Activated CD4-positive, alpha-beta T cell treated with anti-CD3 and anti-CD28 coated beads for 1 hour (primary cell): ENCODE data around the gene TSPY1.
"Not testable (repeated sequence)": the region's sequence is repeated elsewhere in the genome, so short reads cannot be mapped to it uniquely, and the experiment has no call there.

ENCODE experiments used
- DNase-seq: peaks from one replicate; pipeline ENCODE4 v3.0.0-alpha.2; 2020

Gene TSPY1, protein sequence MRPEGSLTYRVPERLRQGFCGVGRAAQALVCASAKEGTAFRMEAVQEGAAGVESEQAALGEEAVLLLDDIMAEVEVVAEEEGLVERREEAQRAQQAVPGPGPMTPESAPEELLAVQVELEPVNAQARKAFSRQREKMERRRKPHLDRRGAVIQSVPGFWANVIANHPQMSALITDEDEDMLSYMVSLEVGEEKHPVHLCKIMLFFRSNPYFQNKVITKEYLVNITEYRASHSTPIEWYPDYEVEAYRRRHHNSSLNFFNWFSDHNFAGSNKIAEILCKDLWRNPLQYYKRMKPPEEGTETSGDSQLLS

DNA sequence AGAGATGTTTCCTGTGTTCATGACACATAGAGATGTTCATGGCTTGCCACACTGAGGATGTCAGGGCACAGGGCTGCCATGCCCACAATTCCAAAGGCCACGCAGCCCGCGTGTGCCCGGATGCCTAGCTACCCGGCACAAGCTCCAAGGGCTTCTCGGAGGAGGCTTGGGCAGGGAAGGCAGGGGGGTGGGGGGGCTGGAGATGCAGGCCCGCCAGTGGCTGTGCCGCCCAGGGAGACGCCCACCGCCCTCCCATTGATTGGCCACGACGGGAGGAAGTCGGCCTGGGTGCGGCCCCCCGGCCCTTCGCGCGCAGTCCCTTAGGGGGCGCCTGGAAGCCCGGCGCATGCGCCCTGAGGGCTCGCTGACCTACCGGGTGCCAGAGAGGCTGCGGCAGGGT, at the start of gene TSPY1:
TSS of gene TSPY1 (plus strand) at position 301 of the 400 bp plus-strand sequence. CDS start at position 347, 46 bp downstream.
- DNase-seq, result not testable (repeated sequence)

DNA sequence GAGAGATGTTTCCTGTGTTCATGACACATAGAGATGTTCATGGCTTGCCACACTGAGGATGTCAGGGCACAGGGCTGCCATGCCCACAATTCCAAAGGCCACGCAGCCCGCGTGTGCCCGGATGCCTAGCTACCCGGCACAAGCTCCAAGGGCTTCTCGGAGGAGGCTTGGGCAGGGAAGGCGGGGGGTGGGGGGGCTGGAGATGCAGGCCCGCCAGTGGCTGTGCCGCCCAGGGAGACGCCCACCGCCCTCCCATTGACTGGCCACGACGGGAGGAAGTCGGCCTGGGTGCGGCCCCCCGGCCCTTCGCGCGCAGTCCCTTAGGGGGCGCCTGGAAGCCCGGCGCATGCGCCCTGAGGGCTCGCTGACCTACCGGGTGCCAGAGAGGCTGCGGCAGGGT, 20.2 kb downstream of the TSPY1 start, which contains the start of gene TSPY9:
TSS of gene TSPY9 (plus strand) at position 301 of the 400 bp plus-strand sequence. CDS start at position 347, 46 bp downstream.
- DNase-seq, result not testable (repeated sequence)

DNA sequence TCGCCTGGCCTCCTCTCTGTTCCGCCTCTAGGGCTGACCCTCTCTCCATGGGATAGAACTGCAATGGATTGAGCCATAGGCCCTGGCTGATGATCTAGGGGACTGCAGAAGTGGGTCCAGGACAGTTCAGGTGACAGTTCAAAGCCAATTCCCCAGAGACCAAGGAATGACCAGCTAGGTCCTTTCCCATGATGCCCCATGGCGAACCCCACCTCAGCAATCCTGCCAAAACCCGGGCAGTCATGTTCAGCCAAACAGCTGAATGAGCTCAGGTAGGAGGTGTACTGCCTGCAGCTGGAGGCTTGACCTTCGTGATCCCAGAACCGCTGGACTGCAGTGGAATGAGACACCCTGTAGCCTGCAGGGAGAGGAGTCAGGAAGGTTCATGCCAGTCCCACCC, 37.6 kb downstream of the TSPY1 start:
- not testable (repeated sequence) for DNase-seq

DNA sequence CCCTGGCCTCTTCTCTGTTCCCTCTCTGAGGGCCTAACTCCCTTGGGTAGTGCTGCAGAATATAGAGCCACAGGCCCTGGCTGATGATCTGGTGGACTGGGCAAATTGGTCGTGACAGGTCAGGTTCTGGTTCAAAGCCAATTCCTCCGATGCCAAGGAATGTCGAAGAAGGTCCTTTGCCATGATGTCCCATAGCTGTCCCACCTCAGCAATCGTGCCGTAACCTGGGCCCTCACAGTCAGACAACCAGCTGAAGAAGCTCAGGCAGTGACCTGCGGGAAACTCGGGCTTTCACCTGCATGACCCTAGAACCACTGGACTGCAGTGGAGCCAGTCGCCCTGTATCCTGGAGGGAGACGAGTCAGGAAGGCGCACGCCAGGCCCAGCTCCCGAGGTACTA, 49.5 kb downstream of the TSPY1 start:
- not testable (repeated sequence) for DNase-seq
